HG02973 (cell line): ENCODE measurements around the gene PTPRG.
"Not testable (repeated sequence)": the region's sequence is repeated elsewhere in the genome, so short reads cannot be mapped to it uniquely, and the experiment has no call there.

Source experiments
- ATAC-seq: cut with Tn5 transposase; IDR thresholded peaks from one replicate; pipeline ENCODE4 v1.9.1; 2021; ENCODE audit warnings: moderate library complexity; ENCODE audit not compliant: unreplicated experiment

PTPRG gene

GRCh38 chr3:61682671-61683548 lies 121.5 kb downstream of the PTPRG start:
- ATAC-seq = no peak

GRCh38 chr3:61683549-61684236 lies 122.3 kb downstream of the PTPRG start:
- ATAC-seq = no peak

DNA sequence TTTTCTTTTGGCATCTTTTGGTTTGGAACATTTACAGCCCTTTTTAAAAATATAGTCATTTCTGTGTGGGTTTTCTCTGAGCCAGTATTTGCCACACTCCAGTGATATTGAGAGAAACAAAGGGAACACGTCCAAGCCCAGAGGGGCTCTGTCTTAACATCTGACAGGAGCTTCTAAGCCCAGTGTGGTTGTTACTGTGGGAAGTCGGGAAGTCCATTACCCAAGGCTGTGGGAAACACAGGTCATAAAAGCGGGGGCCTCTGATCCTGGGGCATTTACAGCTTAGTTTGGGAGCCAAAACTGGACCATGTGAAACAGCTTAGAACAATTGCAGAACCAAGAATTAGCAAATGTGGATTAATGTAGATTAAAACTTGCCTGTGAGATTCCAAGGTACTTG lies 123.0 kb downstream of the PTPRG start:
- ATAC-seq = no peak

DNA sequence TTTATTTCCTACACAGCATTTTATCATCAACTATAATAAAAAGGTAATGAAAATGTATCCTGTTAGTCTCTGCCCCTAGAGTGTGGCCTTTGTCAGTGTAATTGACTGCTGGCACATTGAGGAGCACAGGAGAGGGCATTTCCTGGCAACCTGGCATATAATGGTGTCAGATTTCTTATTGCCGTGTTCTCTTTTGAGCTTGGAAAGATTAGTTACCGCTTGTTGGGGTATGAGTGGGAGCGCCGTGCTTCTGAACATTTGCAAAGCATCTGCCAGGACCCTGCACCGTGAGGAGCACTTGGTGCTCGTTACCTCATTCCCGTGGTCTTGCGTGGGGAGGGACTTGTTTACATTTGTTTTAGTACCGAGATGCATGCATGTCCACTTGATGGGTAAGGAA lies 124.4 kb downstream of the PTPRG start:
- no peak for ATAC-seq

- ATAC-seq = no peak
Observed at GRCh38 chr3:61686228-61686648, 124.9 kb downstream of the PTPRG start.

DNA sequence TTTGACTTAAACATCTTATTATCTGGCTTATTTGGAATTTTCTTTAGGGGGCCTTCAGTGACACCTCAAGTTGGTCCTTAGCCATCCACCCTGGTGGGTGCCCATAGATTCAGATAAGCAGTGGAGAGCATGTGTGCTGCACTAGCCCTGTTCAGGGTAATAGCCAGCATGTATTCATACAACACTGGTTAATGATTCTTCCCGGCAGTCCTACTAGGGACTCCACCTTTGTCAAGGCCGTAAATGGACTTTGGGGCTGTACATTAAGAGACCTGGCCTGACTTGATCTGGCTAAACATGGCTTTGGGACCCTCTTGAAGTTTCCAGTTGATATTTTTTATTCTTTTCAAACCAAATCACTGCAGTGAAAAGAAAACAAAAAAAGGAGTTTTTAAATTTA lies 125.8 kb downstream of the PTPRG start:
- ATAC-seq = no peak

DNA sequence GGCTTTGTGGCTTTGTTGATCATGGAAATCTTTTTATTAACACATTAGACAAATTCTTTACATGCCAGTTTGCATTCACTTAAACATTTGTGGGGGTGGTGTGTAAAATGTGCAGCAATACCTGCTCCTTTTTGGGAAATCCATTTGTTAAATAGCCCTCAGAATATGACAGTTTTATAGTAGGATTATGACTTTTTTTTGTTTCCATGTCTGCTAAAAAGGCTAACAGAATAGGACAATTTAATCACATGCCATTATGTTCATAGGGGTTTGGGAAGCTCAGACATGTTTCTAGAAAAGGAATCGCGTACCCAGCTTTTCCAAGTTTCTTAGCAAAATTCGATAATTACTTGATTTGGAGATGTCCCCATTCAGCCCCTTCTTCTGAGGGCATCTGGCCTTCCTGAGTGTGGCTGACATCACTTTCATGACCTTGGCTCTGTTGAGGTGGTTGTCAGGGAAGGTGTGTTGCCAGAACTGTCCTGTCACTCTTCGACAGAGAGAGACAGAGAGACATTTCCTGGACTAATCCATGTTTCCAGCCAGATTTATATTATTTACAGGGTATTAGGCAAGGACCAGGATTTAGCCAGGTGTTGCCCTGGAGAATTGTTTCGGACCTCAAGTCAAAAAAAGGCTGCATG lies 126.4 kb downstream of the PTPRG start:
- no peak for ATAC-seq

GRCh38 chr3:61688307-61688984 lies 127.1 kb downstream of the PTPRG start:
- no peak for ATAC-seq

GRCh38 chr3:61690016-61690415 lies 128.6 kb downstream of the PTPRG start:
- ATAC-seq = no peak

GRCh38 chr3:61691466-61691865 lies 130.1 kb downstream of the PTPRG start:
- no peak for ATAC-seq

GRCh38 chr3:61697301-61697700 lies 135.9 kb downstream of the PTPRG start:
- no peak for ATAC-seq

DNA sequence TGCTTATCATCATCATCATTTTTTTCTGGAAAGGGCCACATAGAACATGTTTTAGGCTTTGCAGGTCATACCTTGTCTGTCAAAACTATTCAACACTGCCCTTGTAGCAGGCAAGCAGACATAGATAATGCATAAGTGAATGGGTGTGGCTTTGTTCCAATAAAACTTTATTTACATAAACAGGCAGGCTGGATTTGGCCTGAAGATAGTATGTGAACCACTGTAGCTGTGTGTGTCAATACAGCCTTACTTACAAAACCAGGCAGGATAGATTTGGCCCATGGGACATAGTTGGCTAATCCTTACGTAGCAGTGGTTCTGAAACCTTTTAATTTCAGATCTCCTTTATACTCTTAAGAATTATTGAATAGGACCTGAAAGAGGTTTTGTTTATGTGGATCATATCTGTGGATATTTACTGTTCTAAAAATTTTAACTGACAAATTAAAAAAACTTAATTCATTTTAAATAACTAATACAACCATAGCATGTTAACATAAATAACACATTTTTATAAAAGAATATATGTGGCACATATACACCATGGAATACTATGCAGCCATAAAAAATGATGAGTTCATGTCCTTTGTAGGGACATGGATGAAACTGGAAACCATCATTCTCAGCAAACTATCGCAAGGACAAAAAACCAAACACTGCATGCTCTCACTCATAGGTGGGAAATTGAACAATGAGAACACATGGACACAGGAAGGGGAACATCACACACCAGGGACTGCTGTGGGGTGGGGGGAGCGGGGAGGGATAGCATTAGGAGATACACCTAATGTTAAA lies 137.1 kb downstream of the PTPRG start:
- not testable (repeated sequence) for ATAC-seq

GRCh38 chr3:61699622-61700021 lies 138.3 kb downstream of the PTPRG start:
- no peak for ATAC-seq

- ATAC-seq = no peak
Observed at GRCh38 chr3:61701011-61701410, 139.6 kb downstream of the PTPRG start.

DNA sequence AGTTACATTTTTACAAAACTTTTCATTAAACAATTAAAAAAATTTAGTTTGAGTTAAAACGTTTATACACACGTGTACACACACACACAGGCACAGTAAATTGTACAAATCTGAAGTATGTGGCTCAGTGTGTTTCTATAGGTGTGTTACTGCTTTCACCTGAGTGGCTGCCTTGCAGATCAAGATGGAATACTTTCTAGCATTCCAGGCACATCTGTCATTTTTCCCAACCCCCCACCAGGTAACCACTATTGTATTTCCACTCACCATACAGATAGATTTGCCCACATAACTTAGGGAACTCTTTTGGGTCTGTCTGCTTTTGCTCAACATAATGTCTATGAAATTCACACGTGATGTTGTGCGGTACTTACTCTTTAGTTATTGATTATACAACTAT lies 141.1 kb downstream of the PTPRG start:
- no peak for ATAC-seq

GRCh38 chr3:61704807-61705206 lies 143.4 kb downstream of the PTPRG start:
- no peak for ATAC-seq

DNA sequence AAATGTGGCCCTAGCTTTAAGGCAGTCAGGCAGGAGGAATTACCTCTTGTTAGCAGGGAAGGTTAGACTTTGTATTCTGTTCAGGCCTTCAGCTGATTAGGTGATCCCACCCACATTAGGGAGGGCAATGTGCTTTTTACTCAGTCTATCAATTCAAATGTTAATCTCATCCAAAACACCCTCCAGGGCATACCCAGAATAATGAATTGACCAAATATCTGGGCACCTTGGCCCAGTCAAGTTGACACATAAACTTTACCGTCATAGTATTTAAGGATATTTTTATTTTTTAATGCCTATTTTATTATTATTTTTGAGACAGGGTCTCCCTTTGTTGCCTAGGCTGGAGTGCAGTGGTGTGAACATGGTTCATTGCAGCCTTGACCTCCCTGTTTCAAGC lies 146.1 kb downstream of the PTPRG start:
- ATAC-seq = no peak

DNA sequence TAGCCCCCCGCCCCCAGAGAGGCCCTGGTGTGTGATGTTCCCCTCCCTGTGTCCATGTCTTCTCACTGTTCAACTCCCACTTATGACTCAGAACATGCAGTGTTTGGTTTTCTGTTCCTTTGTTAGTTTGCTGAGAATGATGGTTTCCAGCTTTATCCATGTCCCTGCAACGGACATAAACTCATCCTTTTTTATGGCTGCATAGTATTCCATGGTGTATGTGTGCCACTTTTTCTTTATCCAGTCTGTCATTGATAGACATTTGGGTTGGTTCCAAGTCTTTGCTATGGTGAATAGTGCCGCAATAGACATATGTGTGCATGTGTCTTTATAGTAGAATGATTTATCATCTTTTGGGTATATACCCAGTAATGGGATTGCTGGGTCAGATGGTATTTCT lies 149.5 kb downstream of the PTPRG start:
- not testable (repeated sequence) for ATAC-seq

GRCh38 chr3:61714225-61714624 lies 152.9 kb downstream of the PTPRG start:
- no peak for ATAC-seq

- no peak for ATAC-seq
Observed at GRCh38 chr3:61715886-61716527, 154.6 kb downstream of the PTPRG start.
